Endothelial cell of umbilical vein (primary cell): ENCODE results near the gene KIF26B. TPM values are rescaled to one million over a fixed set of nuclear protein-coding genes. Genes with fewer than 3 reads are reported as not detected.

Source experiments
- BruUV-seq: library from RNA; stranded (reverse); fragments of 400-500 nt; replicated peaks from 2 replicates; lab custom pipeline; 2021; lab: Mats Ljungman, UMichigan
- CTCF ChIA-PET: fragments of 300-600, 350-600 bp; sonication (Branson Sonifier 250); formaldehyde crosslinking; loops from one replicate; lab custom pipeline; 2021; ENCODE audit warnings: antibody characterized with exemption, inconsistent platforms; lab: Charles Lee
- POLR2A ChIA-PET: fragments of 300-600, 350-600 bp; sonication (Branson Sonifier 250); formaldehyde crosslinking; loops from one replicate; lab custom pipeline; 2021; ENCODE audit warnings: antibody characterized with exemption, inconsistent platforms; lab: Charles Lee
- DNase-seq: peaks from one replicate; pipeline ENCODE4 v3.0.0-alpha.2; 2011; ENCODE audit warnings: low read depth, low spot score
- FAIRE-seq: peaks from 2 replicates; lab custom pipeline; 2011; peaks lifted over from hg19 to GRCh38; lab: Jason Lieb, UNC
- H2AFZ ChIP-seq: 2 replicates; pipeline ENCODE4 v1.6.0; 2012; ENCODE audit warnings: low read depth, low read length, control low read depth, inconsistent platforms
- H3K27ac ChIP-seq: 2 replicates; pipeline ENCODE4 v1.5.1; 2011; ENCODE audit warnings: low read depth, mild to moderate bottlenecking, control low read depth, low read length, moderate library complexity; ENCODE audit not compliant: insufficient read depth
- H3K27me3 ChIP-seq, 2 experiments: 2 replicates each; pipeline versions ENCODE4 v1.6.0 to v1.6.1; 2011; ENCODE audit warnings: low read length in 2 of 2, mixed read lengths in 1 of 2; ENCODE audit not compliant: control insufficient read depth in 2 of 2, insufficient read depth in 2 of 2
- H3K36me3 ChIP-seq, 2 experiments: 2 replicates in 1 of 2; 3 replicates in 1 of 2; pipeline ENCODE4 v1.5.1; 2011; ENCODE audit warnings: low read length in 2 of 2, mild to moderate bottlenecking in 1 of 2, moderate library complexity in 1 of 2; ENCODE audit not compliant: control insufficient read depth in 2 of 2, insufficient read depth in 2 of 2; ENCODE audit errors: extremely low read depth in 1 of 2
- H3K4me1 ChIP-seq: 3 replicates; pipeline ENCODE4 v1.5.1; 2011; ENCODE audit warnings: mild to moderate bottlenecking, low read length; ENCODE audit not compliant: control insufficient read depth, insufficient read depth; ENCODE audit errors: extremely low read depth
- H3K4me2 ChIP-seq: 2 replicates; pipeline ENCODE4 v1.6.1; 2011; ENCODE audit warnings: low read length, control low read depth, mixed read lengths; ENCODE audit not compliant: insufficient read depth
- H3K4me3 ChIP-seq, 3 experiments: fragments of 200-600 bp in 1 of 3; sonication (generic), shearing (Covaris generic) in 1 of 3; replicated peaks in 1 of 3; 2 replicates each; pipeline ENCODE4 v1.5.1; 2011 to 2016; ENCODE audit warnings: control low read depth in 3 of 3, low read length in 3 of 3, mild to moderate bottlenecking in 2 of 3, inconsistent platforms in 1 of 3, low read depth in 1 of 3, moderate library complexity in 1 of 3; ENCODE audit not compliant: insufficient read depth in 1 of 3
- H3K79me2 ChIP-seq: 2 replicates; pipeline ENCODE4 v1.6.0; 2012; ENCODE audit warnings: low read length, inconsistent platforms; ENCODE audit not compliant: control insufficient read depth, insufficient read depth
- H3K9ac ChIP-seq: replicated peaks from 2 replicates; pipeline ENCODE3; 2011; ENCODE audit warnings: low read length, control low read depth; ENCODE audit not compliant: insufficient read depth; ENCODE audit errors: extremely low read depth
- H3K9me1 ChIP-seq: replicated peaks from 3 replicates; pipeline ENCODE4 v1.6.0; 2011; ENCODE audit warnings: mild to moderate bottlenecking, low read length; ENCODE audit not compliant: control insufficient read depth, insufficient read depth; ENCODE audit errors: extremely low read depth
- H3K9me3 ChIP-seq: replicated peaks from 2 replicates; pipeline ENCODE4 v1.5.1; 2012; ENCODE audit warnings: low read length, inconsistent platforms; ENCODE audit not compliant: control insufficient read depth, insufficient read depth
- H4K20me1 ChIP-seq: replicated peaks from 2 replicates; pipeline ENCODE3; 2011; ENCODE audit warnings: mild to moderate bottlenecking, low read length; ENCODE audit not compliant: control insufficient read depth, insufficient read depth; ENCODE audit errors: extremely low read depth
- EZH2 ChIP-seq: IDR thresholded peaks from 2 replicates; pipeline ENCODE4 v1.6.1; 2012; ENCODE audit warnings: borderline replicate concordance, low read depth, mild to moderate bottlenecking, moderate library complexity, low read length, inconsistent platforms; ENCODE audit not compliant: severe bottlenecking
- FOS ChIP-seq: IDR thresholded peaks from 2 replicates; pipeline ENCODE4 v1.6.1; 2011; ENCODE audit warnings: mild to moderate bottlenecking, low read length, moderate library complexity, borderline replicate concordance; ENCODE audit not compliant: insufficient read depth
- GATA2 ChIP-seq: IDR thresholded peaks from 2 replicates; pipeline ENCODE4 v1.7.0; 2011; ENCODE audit warnings: low read depth, mild to moderate bottlenecking, moderate library complexity, mixed read lengths, low read length; ENCODE audit not compliant: insufficient read length, insufficient read depth
- JUN ChIP-seq: IDR thresholded peaks from 2 replicates; pipeline ENCODE4 v1.6.1; 2011; ENCODE audit warnings: borderline replicate concordance, low read depth; ENCODE audit not compliant: insufficient read length, insufficient read depth
- MYC ChIP-seq: IDR thresholded peaks from one replicate; pipeline ENCODE4 v1.6.1; 2011; ENCODE audit warnings: mild to moderate bottlenecking, low read depth, low read length
- POLR2A ChIP-seq: IDR thresholded peaks from 2 replicates; pipeline ENCODE4 v1.6.1; 2012; ENCODE audit warnings: low read depth, mild to moderate bottlenecking, control low read depth, low read length
- POLR2AphosphoS5 ChIP-seq: IDR thresholded peaks from 2 replicates; pipeline ENCODE4 v1.6.1; 2012; ENCODE audit warnings: low read depth, mild to moderate bottlenecking, control low read depth, low read length, moderate library complexity; ENCODE audit not compliant: insufficient read depth
- dilution Hi-C: fragments of 300-500 bp; cut with MboI; formaldehyde crosslinking; loops from one replicate; pipeline ENCODE4 v1.15.0; 2019; ENCODE audit warnings: low sequenced_read_pairs; ENCODE audit not compliant: extremely low pct_ligation_motif_present
- intact Hi-C: fragments of 100-400 bp; cut with micrococcal nuclease; formaldehyde crosslinking; loops from one replicate; pipeline ENCODE4 v1.10.0; 2022
- polyA plus RNA-seq, 4 experiments: library from polyadenylated mRNA; depleted of rRNA in 3 of 4; stranded (reverse) in 3 of 4; unstranded in 1 of 4; fragments of >200 nt; gene quantifications; 2 replicates each; pipeline versions ENCODE4 v1.2.1 to v1.2.3, GENCODE V29; 2011 to 2012; ENCODE audit warnings: missing spikeins in 1 of 4
- total RNA-seq: library from RNA; stranded (reverse); gene quantifications from 2 replicates; pipeline ENCODE4 v1.2.3, GENCODE V29; 2021
- TF ChIP-seq, protein P1 (sequence below), 2 donors: IDR thresholded peaks; 1 replicate in 1 of 2; 2 replicates in 1 of 2; pipeline ENCODE4 v1.5.1; 2011; ENCODE audit warnings: low read length in 2 of 2, mild to moderate bottlenecking in 2 of 2, moderate library complexity in 2 of 2, control low read depth in 1 of 2, inconsistent platforms in 1 of 2, low read depth in 1 of 2; ENCODE audit not compliant: insufficient read depth in 1 of 2; ENCODE audit errors: extremely low read depth in 1 of 2
- TF ChIP-seq, protein P2 (sequence below): IDR thresholded peaks from 2 replicates; pipeline ENCODE4 v1.6.1; 2011; ENCODE audit not compliant: insufficient read depth, insufficient read length

Gene KIF26B
- total and polyA plus RNA-seq, 2 donors (not counting 3 experiments of a cell fraction or from before 2014, with no cell fraction given): 0.04 to 0.49 TPM

DNA sequence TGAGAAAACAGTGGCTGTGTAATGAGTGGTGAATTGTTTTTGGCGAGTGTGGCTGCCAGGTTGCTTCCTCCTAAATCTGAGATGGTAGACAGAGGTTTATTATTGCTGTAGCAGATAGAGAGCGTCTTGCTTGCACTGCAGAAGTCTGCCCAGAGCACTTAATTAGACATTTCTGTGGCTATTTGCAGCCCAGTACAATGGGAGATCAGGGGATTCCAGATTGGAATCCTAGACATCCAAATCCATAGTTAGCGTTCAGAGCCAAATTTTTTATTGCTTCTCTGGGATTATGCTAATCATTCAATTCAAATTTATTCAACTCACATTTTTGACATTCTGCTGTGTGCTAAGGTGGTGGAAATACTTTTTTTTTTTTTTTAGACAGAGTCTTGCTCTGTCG is 30.0 kb downstream of the KIF26B start:
- Histone ChIP-seq H3K4me1 (no peaks in the 10 kb centered on the region), H3K36me3 (no peaks in the 10 kb centered on the region), H3K79me2 (no peaks in the 10 kb centered on the region), H2AFZ (no peak overlapping the region), H3K27ac (no peak overlapping the region), H3K4me3 (no peak overlapping the region), H4K20me1 (no peaks in the 10 kb centered on the region), H3K9ac (no peak overlapping the region), H3K27me3 (no peaks in the 10 kb centered on the region), H3K9me1 (no peaks in the 10 kb centered on the region), H3K4me2 (no peak overlapping the region), H3K9me3 (no peaks in the 10 kb centered on the region)
- CTCF ChIA-PET: no interaction called here
- no peak for FAIRE-seq
- BruUV-seq: no TSS peak
- dilution Hi-C loops (no loop called here), intact Hi-C loops (no loop called here)
- TF ChIP-seq FOS (no peak), JUN (no peak), POLR2AphosphoS5 (no peak), EZH2 (no peak), POLR2A (no peak), MYC (no peak), GATA2 (no peak)
- TF ChIP-seq, protein P1, sequence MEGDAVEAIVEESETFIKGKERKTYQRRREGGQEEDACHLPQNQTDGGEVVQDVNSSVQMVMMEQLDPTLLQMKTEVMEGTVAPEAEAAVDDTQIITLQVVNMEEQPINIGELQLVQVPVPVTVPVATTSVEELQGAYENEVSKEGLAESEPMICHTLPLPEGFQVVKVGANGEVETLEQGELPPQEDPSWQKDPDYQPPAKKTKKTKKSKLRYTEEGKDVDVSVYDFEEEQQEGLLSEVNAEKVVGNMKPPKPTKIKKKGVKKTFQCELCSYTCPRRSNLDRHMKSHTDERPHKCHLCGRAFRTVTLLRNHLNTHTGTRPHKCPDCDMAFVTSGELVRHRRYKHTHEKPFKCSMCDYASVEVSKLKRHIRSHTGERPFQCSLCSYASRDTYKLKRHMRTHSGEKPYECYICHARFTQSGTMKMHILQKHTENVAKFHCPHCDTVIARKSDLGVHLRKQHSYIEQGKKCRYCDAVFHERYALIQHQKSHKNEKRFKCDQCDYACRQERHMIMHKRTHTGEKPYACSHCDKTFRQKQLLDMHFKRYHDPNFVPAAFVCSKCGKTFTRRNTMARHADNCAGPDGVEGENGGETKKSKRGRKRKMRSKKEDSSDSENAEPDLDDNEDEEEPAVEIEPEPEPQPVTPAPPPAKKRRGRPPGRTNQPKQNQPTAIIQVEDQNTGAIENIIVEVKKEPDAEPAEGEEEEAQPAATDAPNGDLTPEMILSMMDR (IDR thresholded peaks at IDR 0.05; ENCODE audit: extremely low read depth in 1 of 2, insufficient read depth in 1 of 2, low read depth in 1 of 2, low read length in 2 of 2): no peak
- TF ChIP-seq, protein P2, sequence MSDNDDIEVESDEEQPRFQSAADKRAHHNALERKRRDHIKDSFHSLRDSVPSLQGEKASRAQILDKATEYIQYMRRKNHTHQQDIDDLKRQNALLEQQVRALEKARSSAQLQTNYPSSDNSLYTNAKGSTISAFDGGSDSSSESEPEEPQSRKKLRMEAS: no peak
- POLR2A ChIA-PET: no interaction called here
- no peak for DNase-seq
